Kidney (tissue), 14 donors: Measurements from ENCODE around the gene PIP4K2A. TPM values are rescaled to one million over a fixed set of nuclear protein-coding genes. Genes with fewer than 3 reads are reported as not detected.
"Not testable (repeated sequence)": the region's sequence is repeated elsewhere in the genome, so short reads cannot be mapped to it uniquely, and the experiment has no call there.

Experiments used
- DNase-seq, 5 donors: peaks; one replicate each; pipeline ENCODE4 v3.0.0-alpha.2; 2013 to 2020
- FAIRE-seq: peaks from 2 replicates; lab custom pipeline; 2012; peaks lifted over from hg19 to GRCh38; lab: Jason Lieb, UNC
- H3K27ac ChIP-seq, 2 donors: one replicate each; pipeline ENCODE4 v1.7.0; 2013; ENCODE audit warnings: low read depth in 2 of 2, low read length in 2 of 2, inconsistent platforms in 1 of 2
- H3K27me3 ChIP-seq: one replicate; pipeline ENCODE4 v1.7.1; 2013; ENCODE audit warnings: low read length, inconsistent platforms; ENCODE audit not compliant: control insufficient read depth, insufficient read depth
- H3K36me3 ChIP-seq, 3 donors: one replicate each; pipeline versions ENCODE4 v1.7.0 to v1.7.1; 2013; ENCODE audit warnings: low read length in 3 of 3, control low read depth in 1 of 3, inconsistent platforms in 1 of 3; ENCODE audit not compliant: insufficient read depth in 3 of 3, control insufficient read depth in 2 of 3
- H3K4me1 ChIP-seq, 3 donors: one replicate each; pipeline versions ENCODE4 v1.7.0 to v1.7.1; 2013; ENCODE audit warnings: low read length in 3 of 3, inconsistent platforms in 1 of 3, low read depth in 1 of 3; ENCODE audit not compliant: control insufficient read depth in 2 of 3, insufficient read depth in 2 of 3
- H3K4me3 ChIP-seq, 3 donors: one replicate each; pipeline versions ENCODE4 v1.7.0 to v1.8.1; 2013; ENCODE audit warnings: low read length in 3 of 3, control low read depth in 1 of 3, inconsistent platforms in 1 of 3
- H3K9ac ChIP-seq, 3 donors: one replicate each; pipeline versions ENCODE4 v1.7.0 to v1.7.1; 2013; ENCODE audit warnings: low read length in 3 of 3, control low read depth in 1 of 3, inconsistent platforms in 1 of 3
- H3K9me3 ChIP-seq, 3 donors: one replicate each; pipeline versions ENCODE4 v1.7.0 to v1.7.1; 2013; ENCODE audit warnings: low read length in 3 of 3, control low read depth in 1 of 3, inconsistent platforms in 1 of 3; ENCODE audit not compliant: control insufficient read depth in 2 of 3, insufficient read depth in 1 of 3
- CTCF ChIP-seq: IDR thresholded peaks from 3 replicates; pipeline ENCODE4 v1.5.1; 2012; ENCODE audit warnings: mild to moderate bottlenecking, moderate library complexity, borderline replicate concordance; ENCODE audit not compliant: insufficient read depth; ENCODE audit errors: extremely low read depth
- intact Hi-C: fragments of 100-400 bp; cut with DNase I; formaldehyde crosslinking; loops from one replicate; pipeline ENCODE4 v1.11.1; 2022
- polyA plus RNA-seq: library from polyadenylated mRNA; stranded (reverse); fragments of 350-450 nt; fragmentation: Illumina TruSeq; extraction: RNeasy Lipid Tissue Mini Kit (QIAGEN cat#74804); gene quantifications from one replicate; pipeline ENCODE4 v1.2.3, GENCODE V29; 2014; ENCODE audit warnings: low read depth, low replicate concordance; ENCODE audit not compliant: insufficient read depth
- total RNA-seq: library from RNA; stranded (reverse); fragmentation: NEBNext Ultra II Directional; extraction: Animal tissue kit (Norgen Biotek cat#: 25700); gene quantifications from one replicate; pipeline ENCODE4 v1.2.1, GENCODE V29; 2021
- donor health status: control.
- donor health status: control.
- donor health status: control.
- donor health status: control.
- donor health status: control.
- donor health status: DM: yes; HTN: yes; CAD: no.
- donor health status: Normal renal cell carcinoma (clear cell type).

The PIP4K2A gene
- total and polyA plus RNA-seq, 2 donors from 2014 or later, result 12.2 to 54.6 TPM

- H3K9ac ChIP-seq, result no peak overlapping the region
- TF ChIP-seq CTCF, result no peak
- no peak for FAIRE-seq
- no peaks in the 10 kb centered on the region for H3K4me1 ChIP-seq
- no peaks in the 10 kb centered on the region for H3K27me3 ChIP-seq
- H3K9me3 ChIP-seq, result no peaks in the 10 kb centered on the region
- no peak overlapping the region for H3K27ac ChIP-seq
- H3K4me3 ChIP-seq, result no peak overlapping the region
- intact Hi-C loops, result no loop called here
- no peaks in the 10 kb centered on the region for H3K36me3 ChIP-seq
- DNase-seq, result no peak
Measured at GRCh38 chr10:22518167-22518724, 196.1 kb downstream of the PIP4K2A start.

DNA sequence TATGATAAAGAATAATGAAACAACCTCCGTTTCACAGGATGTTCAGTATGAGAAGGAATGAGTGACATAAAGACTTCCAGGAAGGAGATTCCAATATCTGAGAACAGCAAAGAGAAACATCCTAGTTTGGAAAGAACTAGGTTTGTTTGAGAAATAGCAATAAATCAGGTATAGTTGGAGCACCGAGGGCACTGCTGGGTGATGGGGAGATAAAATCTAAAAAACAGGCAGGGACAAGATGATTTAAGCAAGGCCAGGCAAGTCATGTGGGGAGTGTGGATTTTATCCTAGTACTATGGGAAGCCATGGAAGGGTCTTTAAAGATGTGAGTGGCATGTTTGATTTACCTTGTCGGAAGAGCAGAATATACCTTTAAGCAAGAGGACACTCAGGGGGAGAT is 199.4 kb downstream of the PIP4K2A start:
- Histone ChIP-seq H3K27ac (no peak overlapping the region), H3K9ac (no peak overlapping the region), H3K9me3 (no peaks in the 10 kb centered on the region), H3K36me3 (no peaks in the 10 kb centered on the region), H3K4me3 (no peak overlapping the region), H3K4me1 (no peaks in the 10 kb centered on the region), H3K27me3 (no peaks in the 10 kb centered on the region)
- TF ChIP-seq CTCF, result no peak
- DNase-seq (no peak), FAIRE-seq (no peak)
- intact Hi-C loops, result no loop called here

DNA sequence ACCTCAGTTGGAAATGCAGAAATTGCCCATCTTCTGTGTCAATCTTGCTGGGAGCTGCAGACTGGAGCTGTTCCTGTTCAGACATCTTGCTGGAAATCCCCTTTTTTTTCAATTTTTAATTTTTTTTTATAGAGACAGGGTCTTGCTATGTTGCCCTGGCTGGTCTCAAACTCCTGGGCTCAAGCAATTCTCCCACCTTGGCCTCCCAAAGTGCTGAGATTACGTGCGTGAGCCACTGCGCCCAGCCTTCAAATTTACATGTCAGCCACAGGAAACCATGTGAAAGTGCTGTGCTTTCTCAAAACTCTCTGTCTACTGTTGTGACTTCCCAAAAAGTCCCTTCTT is 200.0 kb downstream of the PIP4K2A start:
- H3K9ac ChIP-seq, intact Hi-C loops, H3K9me3 ChIP-seq, H3K27me3 ChIP-seq, H3K4me1 ChIP-seq, H3K4me3 ChIP-seq, DNase-seq, H3K36me3 ChIP-seq, FAIRE-seq, H3K27ac ChIP-seq: not testable (repeated sequence)

GRCh38 chr10:22513483-22514413 is 200.6 kb downstream of the PIP4K2A start:
- H3K4me1 ChIP-seq, H3K4me3 ChIP-seq, H3K27me3 ChIP-seq, FAIRE-seq, H3K9ac ChIP-seq, H3K36me3 ChIP-seq, H3K9me3 ChIP-seq, intact Hi-C loops, H3K27ac ChIP-seq: not testable (repeated sequence)
- DNase-seq, result peak in 4 of 5 donors; percentile 45 to 72 (median 52)

DNA sequence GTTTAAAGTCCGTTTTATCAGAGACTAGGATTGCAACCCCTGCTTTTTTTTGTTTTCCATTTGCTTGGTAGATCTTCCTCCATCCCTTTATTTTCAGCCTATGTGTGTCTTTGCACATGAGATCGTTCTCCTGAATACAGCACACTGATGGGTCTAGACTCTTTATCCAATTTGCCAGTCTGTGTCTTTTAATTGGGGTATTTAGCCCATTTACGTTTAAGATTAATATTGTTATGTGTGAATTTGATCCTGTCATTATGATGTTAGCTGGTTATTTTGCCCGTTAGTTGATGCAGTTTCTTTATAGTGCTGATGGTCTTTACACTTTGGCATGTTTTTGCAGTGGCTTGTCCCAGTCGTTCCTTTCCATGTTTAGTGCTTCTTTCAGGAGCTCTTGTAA is 202.4 kb downstream of the PIP4K2A start:
- intact Hi-C loops, H3K4me1 ChIP-seq, H3K4me3 ChIP-seq, H3K9me3 ChIP-seq, H3K27ac ChIP-seq, H3K36me3 ChIP-seq, H3K27me3 ChIP-seq, H3K9ac ChIP-seq, FAIRE-seq, DNase-seq: not testable (repeated sequence)

- DNase-seq, H3K27me3 ChIP-seq, FAIRE-seq, H3K4me1 ChIP-seq, H3K27ac ChIP-seq, H3K9ac ChIP-seq, H3K36me3 ChIP-seq, intact Hi-C loops, H3K4me3 ChIP-seq, H3K9me3 ChIP-seq: not testable (repeated sequence)
Measured at GRCh38 chr10:22508214-22508613, 206.2 kb downstream of the PIP4K2A start.
